IPS-NIHi7 (cell line): ENCODE data around the gene BRICD5.

Experiments used
- DNase-seq: peaks from one replicate; pipeline ENCODE4 v3.0.0; 2012; ENCODE audit warnings: mixed read lengths; ENCODE audit errors: extremely low spot score

Gene BRICD5

GRCh38 chr16:2237493-2238149, 27.0 kb upstream of the BRICD5 start:
- peak; percentile 45 for DNase-seq

GRCh38 chr16:2237102-2237482, 26.4 kb upstream of the BRICD5 start:
- DNase-seq = no peak

- peak; percentile 78 for DNase-seq
Observed at GRCh38 chr16:2236337-2237101, 25.9 kb upstream of the BRICD5 start, which contains the start of gene DNASE1L2. DNASE1L2 (plus strand) TSS chr16:2236444; CDS start chr16:2236817, 373 bp downstream.

- DNase-seq = no peak
Observed at GRCh38 chr16:2235695-2236336, 25.2 kb upstream of the BRICD5 start.

GRCh38 chr16:2235234-2235651, 24.6 kb upstream of the BRICD5 start:
- DNase-seq = no peak

GRCh38 chr16:2234813-2235170, 24.1 kb upstream of the BRICD5 start:
- DNase-seq = no peak

- DNase-seq = no peak
Observed at GRCh38 chr16:2233872-2234812, 23.5 kb upstream of the BRICD5 start.

GRCh38 chr16:2233046-2233775, 22.5 kb upstream of the BRICD5 start:
- no peak for DNase-seq

- no peak for DNase-seq
Observed at GRCh38 chr16:2232094-2232990, 21.7 kb upstream of the BRICD5 start.

GRCh38 chr16:2231016-2231931, 20.6 kb upstream of the BRICD5 start:
- no peak for DNase-seq

GRCh38 chr16:2230376-2230775, 19.7 kb upstream of the BRICD5 start:
- DNase-seq = no peak

GRCh38 chr16:2229632-2230250, 19.1 kb upstream of the BRICD5 start:
- DNase-seq = no peak

- DNase-seq = no peak
Observed at GRCh38 chr16:2229091-2229490, 18.4 kb upstream of the BRICD5 start.

GRCh38 chr16:2228161-2228824, 17.6 kb upstream of the BRICD5 start:
- no peak for DNase-seq

- DNase-seq = no peak
Observed at GRCh38 chr16:2226918-2227317, 16.3 kb upstream of the BRICD5 start.

GRCh38 chr16:2226245-2226793, 15.7 kb upstream of the BRICD5 start:
- no peak for DNase-seq

- DNase-seq = peak; percentile 57
Observed at GRCh38 chr16:2223942-2224486, 13.4 kb upstream of the BRICD5 start.
